SK-N-SH treated with all-trans-retinoic acid at 6 μM for 48 hours (cell line): ENCODE measurements around the gene PTBP1.

Experiments
- ATAC-seq: fragments of 200-7000 bp; cut with Tn5 transposase; 3 replicates; pipeline ENCODE4 v1.9.1; 2020; ENCODE audit warnings: mild to moderate bottlenecking, moderate library complexity
- ARNTL ChIP-seq: fragments of 450-650 bp; formaldehyde crosslinking; IDR thresholded peaks from 2 replicates; pipeline ENCODE4 v1.5.0; 2020; ENCODE audit warnings: low read depth, mild to moderate bottlenecking, moderate library complexity, borderline replicate concordance
- BACH2 ChIP-seq: fragments of 250-450 bp; sonication (Bioruptor Pico); IDR thresholded peaks from 2 replicates; pipeline ENCODE4 v1.9.0; 2021; ENCODE audit warnings: mild to moderate bottlenecking, borderline replicate concordance
- CREB5 ChIP-seq: fragments of 250-450 bp; sonication (Bioruptor Pico); IDR thresholded peaks from 2 replicates; pipeline ENCODE4 v1.5.1; 2020; ENCODE audit warnings: low read depth, mild to moderate bottlenecking, moderate library complexity
- CSRNP3 ChIP-seq: fragments of 250-450 bp; sonication (Bioruptor Pico); IDR thresholded peaks from 2 replicates; pipeline ENCODE4 v1.5.1; 2021; ENCODE audit warnings: mild to moderate bottlenecking, moderate library complexity
- ESRRG ChIP-seq: fragments of 250-450 bp; sonication (Bioruptor Pico); IDR thresholded peaks from 2 replicates; pipeline ENCODE4 v1.6.1; 2021; ENCODE audit warnings: mild to moderate bottlenecking
- GLIS3 ChIP-seq: fragments of 250-450 bp; sonication (Bioruptor Pico); IDR thresholded peaks from 2 replicates; pipeline ENCODE4 v1.5.0; 2020; ENCODE audit warnings: mild to moderate bottlenecking, moderate library complexity
- ISL1 ChIP-seq: fragments of 250-450 bp; sonication (Bioruptor Pico); IDR thresholded peaks from 2 replicates; pipeline ENCODE4 v2.1.2; 2022; ENCODE audit warnings: mild to moderate bottlenecking, moderate library complexity
- OSR1 ChIP-seq: fragments of 250-450 bp; sonication (Bioruptor Pico); IDR thresholded peaks from 2 replicates; pipeline ENCODE4 v1.8.0; 2022; ENCODE audit warnings: moderate library complexity, mild to moderate bottlenecking, inconsistent platforms
- PATZ1 ChIP-seq: fragments of 250-450 bp; sonication (Bioruptor Pico); IDR thresholded peaks from 2 replicates; pipeline ENCODE4 v1.8.0; 2020; ENCODE audit warnings: mild to moderate bottlenecking, moderate library complexity, borderline replicate concordance
- POU6F1 ChIP-seq: fragments of 250-450 bp; sonication (Bioruptor Pico); IDR thresholded peaks from 2 replicates; pipeline ENCODE4 v1.8.0; 2021; ENCODE audit warnings: low read depth, mild to moderate bottlenecking, moderate library complexity, borderline replicate concordance
- RARB ChIP-seq: fragments of 250-450 bp; sonication (Bioruptor Pico); IDR thresholded peaks from 2 replicates; pipeline ENCODE4 v1.8.0; 2021; ENCODE audit warnings: mild to moderate bottlenecking, moderate library complexity
- SNAI2 ChIP-seq: fragments of 250-450 bp; sonication (Bioruptor Pico); IDR thresholded peaks from 2 replicates; pipeline ENCODE4 v1.5.0; 2020; ENCODE audit warnings: mild to moderate bottlenecking, moderate library complexity
- TCF4 ChIP-seq: fragments of 250-450 bp; sonication (Bioruptor Pico); IDR thresholded peaks from 2 replicates; pipeline ENCODE4 v1.8.0; 2021; ENCODE audit warnings: mild to moderate bottlenecking, moderate library complexity, borderline replicate concordance
- TOX ChIP-seq: fragments of 250-450 bp; sonication (Bioruptor Pico); IDR thresholded peaks from 2 replicates; pipeline ENCODE4 v1.8.0; 2021; ENCODE audit warnings: mild to moderate bottlenecking, moderate library complexity, borderline replicate concordance
- TSHZ2 ChIP-seq: fragments of 250-450 bp; sonication (Bioruptor Pico); IDR thresholded peaks from 2 replicates; pipeline ENCODE4 v1.5.0; 2020; ENCODE audit warnings: mild to moderate bottlenecking, moderate library complexity
- ZC3H10 ChIP-seq: fragments of 250-450 bp; sonication (Bioruptor Pico); IDR thresholded peaks from 2 replicates; pipeline ENCODE4 v1.5.1; 2021; ENCODE audit warnings: mild to moderate bottlenecking, moderate library complexity
- ZFP30 ChIP-seq: fragments of 450-650 bp; formaldehyde crosslinking; IDR thresholded peaks from 2 replicates; pipeline ENCODE4 v1.5.0; 2022; ENCODE audit warnings: mild to moderate bottlenecking, moderate library complexity
- ZNF565 ChIP-seq: fragments of 450-650 bp; formaldehyde crosslinking; conservative IDR thresholded peaks from 2 replicates; pipeline ENCODE4 v1.5.0; 2020; ENCODE audit warnings: low read depth, mild to moderate bottlenecking, moderate library complexity
- ZNF70 ChIP-seq: fragments of 450-650 bp; formaldehyde crosslinking; IDR thresholded peaks from 2 replicates; pipeline ENCODE4 v1.5.0; 2020; ENCODE audit warnings: mild to moderate bottlenecking, moderate library complexity
- ZNF8 ChIP-seq: fragments of 450-650 bp; formaldehyde crosslinking; IDR thresholded peaks from 2 replicates; pipeline ENCODE4 v1.5.0; 2020; ENCODE audit warnings: mild to moderate bottlenecking, moderate library complexity

Gene PTBP1

GRCh38 chr19:763869-764268 is 33.4 kb upstream of the PTBP1 start:
- ATAC-seq: no peak
- TF ChIP-seq CREB5 (CRISPR knock-in tag) (no peak), TOX (CRISPR knock-in tag) (no peak), ARNTL (CRISPR knock-in tag) (no peak), CSRNP3 (CRISPR knock-in tag) (no peak), ZNF8 (no peak), ZNF70 (no peak), ISL1 (CRISPR knock-in tag) (no peak), TCF4 (CRISPR knock-in tag) (no peak), ZFP30 (CRISPR knock-in tag) (no peak), OSR1 (no peak), RARB (CRISPR knock-in tag) (no peak), PATZ1 (CRISPR knock-in tag) (no peak), POU6F1 (CRISPR knock-in tag) (no peak), GLIS3 (CRISPR knock-in tag) (no peak)

GRCh38 chr19:764301-764700 is 33.0 kb upstream of the PTBP1 start:
- TF ChIP-seq ZFP30 (CRISPR knock-in tag): no peak
- TF ChIP-seq ZC3H10 (CRISPR knock-in tag): no peak
- no peak for TF ChIP-seq TSHZ2 (CRISPR knock-in tag)
- no peak for TF ChIP-seq ARNTL (CRISPR knock-in tag)
- no peak for TF ChIP-seq BACH2 (CRISPR knock-in tag)
- no peak for TF ChIP-seq ISL1 (CRISPR knock-in tag)
- TF ChIP-seq ZNF565 (CRISPR knock-in tag): no peak
- TF ChIP-seq POU6F1 (CRISPR knock-in tag): no peak
- TF ChIP-seq SNAI2: no peak
- no peak for TF ChIP-seq TOX (CRISPR knock-in tag)
- TF ChIP-seq GLIS3 (CRISPR knock-in tag): no peak
- TF ChIP-seq ESRRG: no peak
- TF ChIP-seq PATZ1 (CRISPR knock-in tag): no peak
- TF ChIP-seq, all 23 proteins: peak for 0
- ATAC-seq: no peak
